Muscle of leg (tissue), 11 donors: ENCODE measurements around the gene LRMDA. TPM values are rescaled to one million over a fixed set of nuclear protein-coding genes. Genes with fewer than 3 reads are reported as not detected.

Source experiments
- DNase-seq: peaks from one replicate; pipeline ENCODE4 v3.0.0; 2013
- H3K27ac ChIP-seq: one replicate; pipeline ENCODE4 v1.5.1; 2013; ENCODE audit warnings: mild to moderate bottlenecking, low read length, control low read depth
- H3K27me3 ChIP-seq: one replicate; pipeline ENCODE4 v1.6.1; 2013; ENCODE audit warnings: low read length; ENCODE audit not compliant: control insufficient read depth, insufficient read depth
- H3K36me3 ChIP-seq: one replicate; pipeline ENCODE4 v1.6.1; 2013; ENCODE audit warnings: low read length; ENCODE audit not compliant: control insufficient read depth, insufficient read depth
- H3K4me1 ChIP-seq: one replicate; pipeline ENCODE4 v1.6.1; 2013; ENCODE audit warnings: low read length; ENCODE audit not compliant: control insufficient read depth, insufficient read depth
- H3K4me3 ChIP-seq: one replicate; pipeline ENCODE4 v1.5.1; 2013; ENCODE audit warnings: low read length, control low read depth
- H3K9me3 ChIP-seq: replicated peaks from 2 replicates; pipeline ENCODE4 v1.6.1; 2013; ENCODE audit warnings: low read depth, low read length; ENCODE audit not compliant: control insufficient read depth
- WGBS: methylation state at CpG from one replicate; pipeline ENCODE4 v1.1.5; 2013; ENCODE audit warnings: missing lambda C conversion rate; ENCODE audit not compliant: insufficient coverage; 5-methylcytosine and 5-hydroxymethylcytosine counted together
- polyA plus RNA-seq, 8 donors: library from polyadenylated mRNA; unstranded; fragments of 120-200 nt; gene quantifications; one replicate each; pipeline versions ENCODE4 v1.2.1 to v1.2.3, GENCODE V29; 2013; ENCODE audit warnings: inconsistent platforms in 1 of 8, low replicate concordance in 1 of 8; ENCODE audit not compliant: insufficient read length in 8 of 8, insufficient read depth in 1 of 8
- total RNA-seq: library from RNA; stranded (reverse); fragments of 120-200 nt; gene quantifications from one replicate; pipeline ENCODE4 v1.2.4, GENCODE V29; 2013

LRMDA gene
- total and polyA plus RNA-seq, 9 donors: 4.8 to 7.9 (median 5.7) TPM

DNA sequence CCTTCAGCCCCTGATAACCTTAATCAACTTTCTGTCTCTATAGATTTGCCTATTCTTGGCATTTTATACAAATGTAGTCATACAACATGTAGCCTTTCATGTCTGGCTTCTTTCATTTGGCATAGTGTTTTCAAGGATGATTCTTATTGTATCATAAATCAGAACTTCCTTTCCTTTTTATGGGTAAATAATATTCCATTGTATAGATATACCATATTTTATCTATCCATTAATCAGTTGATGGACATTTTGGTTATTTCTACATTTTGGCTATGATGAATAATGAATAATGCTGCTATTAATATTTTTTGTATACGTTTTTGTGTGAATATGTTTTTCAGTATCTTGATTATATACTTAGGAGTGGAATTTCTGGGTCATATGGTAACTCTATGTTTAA lies 720.8 kb downstream of the LRMDA start:
- Histone ChIP-seq H3K36me3 (no peaks in the 10 kb centered on the region), H3K27me3 (no peaks in the 10 kb centered on the region), H3K4me3 (no peak overlapping the region), H3K4me1 (peaks cover 3% of the 10 kb centered on the region), H3K9me3 (peaks cover 10% of the 10 kb centered on the region), H3K27ac (no peak overlapping the region)
- WGBS: no CpG with 5 or more reads among the region's 1 CpG
- DNase-seq: no peak

- Histone ChIP-seq H3K4me3 (no peak overlapping the region), H3K27me3 (no peaks in the 10 kb centered on the region), H3K27ac (no peak overlapping the region), H3K4me1 (no peaks in the 10 kb centered on the region), H3K36me3 (no peaks in the 10 kb centered on the region), H3K9me3 (peaks cover 10% of the 10 kb centered on the region)
- DNase-seq: no peak
- no CpG with 5 or more reads among the region's 1 CpG for WGBS
Measured at GRCh38 chr10:76155961-76156360, 724.5 kb downstream of the LRMDA start.

DNA sequence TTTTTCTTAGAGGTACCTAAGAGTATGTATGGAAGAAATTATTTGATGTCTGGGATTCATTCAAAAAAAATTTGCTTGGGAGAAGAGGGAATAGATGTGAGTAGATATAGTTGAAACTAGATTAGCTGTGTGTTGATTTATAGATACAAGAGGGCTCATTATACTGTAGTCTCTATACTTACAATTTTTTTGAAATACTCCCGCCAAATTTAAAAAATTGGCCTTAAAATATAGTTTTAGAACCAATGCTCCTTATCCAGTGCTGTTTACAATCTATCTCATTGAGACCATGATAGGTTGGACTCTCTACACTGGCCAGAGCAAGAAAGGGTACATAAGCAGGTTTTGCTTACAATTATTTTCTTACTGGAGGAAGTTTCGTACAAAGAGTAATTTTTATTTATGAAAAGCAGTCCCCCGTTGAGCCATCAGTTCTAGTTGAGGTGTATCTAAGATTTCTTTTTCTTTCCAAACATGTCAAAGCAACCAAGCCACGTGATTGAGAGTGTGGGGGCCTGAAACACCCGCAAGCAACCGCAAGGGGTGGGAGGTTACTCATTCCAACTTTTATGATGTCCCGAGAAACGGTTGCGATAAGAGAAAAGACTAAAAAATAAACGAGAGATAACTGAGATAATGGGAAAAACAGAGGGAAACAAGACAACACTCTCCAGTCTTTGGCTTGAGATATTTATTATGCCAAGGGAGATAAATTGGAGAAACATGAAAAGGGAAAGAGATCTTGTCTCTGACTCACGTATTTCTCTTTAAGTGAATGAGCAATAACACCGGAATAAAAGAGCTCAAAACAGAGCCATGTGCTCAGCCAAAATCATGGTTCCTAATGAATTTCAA lies 729.2 kb downstream of the LRMDA start:
- Histone ChIP-seq H3K27ac (no peak overlapping the region), H3K4me1 (no peaks in the 10 kb centered on the region), H3K9me3 (no peaks in the 10 kb centered on the region), H3K36me3 (no peaks in the 10 kb centered on the region), H3K4me3 (no peak overlapping the region), H3K27me3 (no peaks in the 10 kb centered on the region)
- 61% methylated on average over 2 of the region's 12 CpGs for WGBS
- no peak for DNase-seq

GRCh38 chr10:76161301-76161582 lies 729.8 kb downstream of the LRMDA start:
- H3K4me3 ChIP-seq: no peak overlapping the region
- no peaks in the 10 kb centered on the region for H3K36me3 ChIP-seq
- no peaks in the 10 kb centered on the region for H3K4me1 ChIP-seq
- WGBS: no CpG with 5 or more reads among the region's 7 CpGs
- DNase-seq: no peak
- H3K9me3 ChIP-seq: no peaks in the 10 kb centered on the region
- H3K27me3 ChIP-seq: no peaks in the 10 kb centered on the region
- no peak overlapping the region for H3K27ac ChIP-seq

GRCh38 chr10:76168437-76168836 lies 737.0 kb downstream of the LRMDA start:
- Histone ChIP-seq H3K27me3 (no peaks in the 10 kb centered on the region), H3K9me3 (no peaks in the 10 kb centered on the region), H3K27ac (no peak overlapping the region), H3K36me3 (no peaks in the 10 kb centered on the region), H3K4me1 (no peaks in the 10 kb centered on the region), H3K4me3 (no peak overlapping the region)
- WGBS: no CpG with 5 or more reads among the region's 1 CpG
- DNase-seq: no peak

GRCh38 chr10:76169246-76169645 lies 737.8 kb downstream of the LRMDA start:
- no CpG with 5 or more reads among the region's 2 CpGs for WGBS
- H3K27ac ChIP-seq: no peak overlapping the region

GRCh38 chr10:76172020-76172419 lies 740.6 kb downstream of the LRMDA start:
- Histone ChIP-seq H3K4me3 (no peak overlapping the region), H3K36me3 (no peaks in the 10 kb centered on the region), H3K27ac (no peak overlapping the region), H3K27me3 (no peaks in the 10 kb centered on the region), H3K9me3 (no peaks in the 10 kb centered on the region), H3K4me1 (no peaks in the 10 kb centered on the region)
- no CpG with 5 or more reads among the region's 2 CpGs for WGBS
- DNase-seq: no peak

More at GRCh38 chr10:76169246-76169645, 737.8 kb downstream of the LRMDA start:
- H3K4me1 ChIP-seq: no peaks in the 10 kb centered on the region
- DNase-seq: no peak
- H3K4me3 ChIP-seq: no peak overlapping the region
- no peaks in the 10 kb centered on the region for H3K9me3 ChIP-seq
- no peaks in the 10 kb centered on the region for H3K36me3 ChIP-seq
- no peaks in the 10 kb centered on the region for H3K27me3 ChIP-seq

DNA sequence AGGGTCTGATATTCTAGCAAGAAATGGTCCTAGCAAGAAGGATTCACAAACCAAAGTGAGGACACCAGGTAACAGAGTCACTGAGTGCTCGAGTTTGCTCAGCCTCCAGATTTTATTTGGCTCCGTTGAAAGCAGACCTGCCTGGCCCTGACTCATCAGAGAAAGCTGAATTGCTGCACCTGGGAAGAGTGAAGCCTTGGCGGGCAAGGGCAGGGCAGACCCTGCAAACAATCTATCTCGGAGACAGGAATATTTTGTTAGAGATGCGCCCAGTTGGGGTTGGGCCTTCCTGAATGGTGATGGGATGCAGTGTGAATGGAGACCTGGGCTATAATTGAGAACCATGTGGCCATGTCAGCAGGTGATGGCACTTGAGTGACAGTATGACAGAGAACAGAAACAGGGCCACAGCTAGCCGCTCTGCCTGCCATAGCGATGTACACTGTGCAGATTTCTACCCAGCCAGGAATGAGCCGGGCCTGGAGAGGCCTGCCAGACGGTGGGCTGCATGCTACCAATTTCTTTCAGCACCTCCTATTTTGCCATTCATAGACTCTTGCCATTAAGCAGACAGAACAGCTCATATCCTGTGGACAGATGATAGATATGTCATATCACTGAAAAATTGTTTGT lies 744.2 kb downstream of the LRMDA start:
- no peak for DNase-seq
- 84% methylated on average over 8 of the region's 9 CpGs for WGBS
- Histone ChIP-seq H3K4me1 (no peaks in the 10 kb centered on the region), H3K27me3 (no peaks in the 10 kb centered on the region), H3K27ac (no peak overlapping the region), H3K4me3 (no peak overlapping the region), H3K36me3 (no peaks in the 10 kb centered on the region), H3K9me3 (no peaks in the 10 kb centered on the region)

DNA sequence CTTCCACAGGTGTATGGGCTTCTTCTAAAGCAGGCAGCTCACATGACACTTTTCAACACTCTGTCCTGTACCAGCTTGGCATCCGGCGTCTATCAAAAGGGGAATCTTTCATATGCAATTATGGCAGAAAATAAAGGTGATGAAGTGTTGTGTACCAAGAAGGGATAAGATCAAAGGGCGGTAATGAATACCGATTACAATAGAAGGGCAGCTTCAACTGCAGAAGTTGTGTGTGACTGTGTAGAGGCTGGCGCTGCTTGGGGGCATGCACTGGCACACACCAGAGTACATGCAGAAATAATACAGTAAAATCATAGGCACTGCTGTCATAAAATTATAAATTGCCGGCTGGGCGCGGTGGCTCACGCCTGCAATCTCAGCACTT lies 744.7 kb downstream of the LRMDA start:
- WGBS: 100% methylated on average over 6 of the region's 9 CpGs
- H3K4me3 ChIP-seq: no peak overlapping the region
- no peaks in the 10 kb centered on the region for H3K27me3 ChIP-seq
- H3K27ac ChIP-seq: no peak overlapping the region
- DNase-seq: no peak
- H3K9me3 ChIP-seq: no peaks in the 10 kb centered on the region
- H3K4me1 ChIP-seq: no peaks in the 10 kb centered on the region
- no peaks in the 10 kb centered on the region for H3K36me3 ChIP-seq

DNA sequence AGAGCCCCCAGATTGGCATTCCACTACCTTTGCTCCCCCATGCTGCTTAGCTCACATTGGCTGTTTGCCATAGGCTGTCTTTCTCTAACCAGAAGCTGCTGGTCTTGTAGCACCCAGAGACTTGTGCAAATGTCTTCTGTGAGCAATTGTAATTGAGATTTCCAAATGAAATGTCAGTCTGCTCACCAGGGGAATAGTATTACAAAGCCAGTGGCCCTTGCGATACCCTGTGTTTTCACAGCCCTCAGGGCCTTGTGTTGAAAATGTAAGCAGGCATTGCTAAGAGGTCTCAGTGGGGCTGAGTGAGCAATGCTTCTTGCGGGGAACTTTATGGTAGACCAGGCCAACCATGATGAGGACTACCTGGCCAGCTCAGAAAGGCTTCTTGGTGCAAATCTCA lies 746.5 kb downstream of the LRMDA start:
- H3K4me1 ChIP-seq: no peaks in the 10 kb centered on the region
- no peaks in the 10 kb centered on the region for H3K9me3 ChIP-seq
- H3K4me3 ChIP-seq: no peak overlapping the region
- no peaks in the 10 kb centered on the region for H3K36me3 ChIP-seq
- DNase-seq: no peak
- no peak overlapping the region for H3K27ac ChIP-seq
- H3K27me3 ChIP-seq: no peaks in the 10 kb centered on the region
- 79% methylated on average over 2 of the region's 2 CpGs for WGBS
